ENCODE measurements around the gene NTNG1. TPM values are rescaled to one million over a fixed set of nuclear protein-coding genes. Genes with fewer than 3 reads are reported as not detected.
"Not testable (repeated sequence)": the region's sequence is repeated elsewhere in the genome, so short reads cannot be mapped to it uniquely, and the experiment has no call there.

Gene NTNG1
- total RNA-seq, 1 donor from 2014 or later: not detected

- intact Hi-C loops (cut with micrococcal nuclease): loop anchor here (5.0 kb wide), 1 partner anchor 85 kb away; the partner anchor contains the start of gene PRMT6
Observed at GRCh38 chr1:107142140-107142542, 1.3 kb downstream of the NTNG1 start.

DNA sequence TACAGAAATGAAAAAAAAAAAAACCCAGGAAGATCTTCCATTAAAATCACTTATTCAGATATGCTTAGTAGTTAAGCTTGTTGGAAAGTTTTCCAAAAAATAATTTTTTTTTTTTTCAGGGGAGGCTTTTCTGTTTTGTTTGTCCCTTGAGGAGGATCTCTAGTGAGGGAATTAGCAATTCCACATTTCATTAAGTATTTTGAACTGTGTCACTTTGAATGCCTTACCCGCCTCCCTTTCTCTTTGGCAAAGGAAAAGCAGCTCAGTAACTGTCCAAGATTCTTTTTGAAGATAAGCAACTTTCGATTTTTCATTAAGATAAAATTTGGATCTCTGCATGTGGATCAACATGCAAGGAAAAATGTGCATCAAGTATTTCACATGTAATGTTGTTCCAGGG, 1.8 kb downstream of the NTNG1 start:
- intact Hi-C loops (cut with micrococcal nuclease): loop anchor here (5.0 kb wide), 1 partner anchor 85 kb away; the partner anchor contains the start of gene PRMT6

DNA sequence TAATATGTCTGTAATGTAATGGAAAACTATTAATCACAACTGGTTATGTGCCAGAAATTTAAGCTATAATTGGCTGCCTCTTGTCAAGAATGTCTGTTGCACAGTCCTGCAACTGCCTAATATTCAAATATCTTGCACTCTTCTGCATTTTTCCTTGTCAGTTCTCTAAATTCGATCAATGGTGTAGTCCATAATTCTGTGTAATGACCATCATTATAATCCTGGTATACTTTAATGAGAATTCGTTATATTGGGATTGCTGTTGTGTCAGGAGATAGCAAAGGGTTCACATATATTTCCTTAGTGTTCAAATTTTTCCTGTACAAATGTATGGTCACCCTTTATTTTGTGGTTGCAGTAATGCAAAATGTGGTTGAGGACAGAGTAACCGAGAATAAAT, 4.8 kb downstream of the NTNG1 start:
- intact Hi-C loops (cut with micrococcal nuclease): no loop called here

GRCh38 chr1:107147843-107148242, 7.0 kb downstream of the NTNG1 start:
- intact Hi-C loops (cut with micrococcal nuclease): no loop called here

- intact Hi-C loops (cut with micrococcal nuclease): no loop called here
Observed at GRCh38 chr1:107149946-107150345, 9.1 kb downstream of the NTNG1 start.

- intact Hi-C loops (cut with micrococcal nuclease): no loop called here
Observed at GRCh38 chr1:107151295-107151694, 10.5 kb downstream of the NTNG1 start.

DNA sequence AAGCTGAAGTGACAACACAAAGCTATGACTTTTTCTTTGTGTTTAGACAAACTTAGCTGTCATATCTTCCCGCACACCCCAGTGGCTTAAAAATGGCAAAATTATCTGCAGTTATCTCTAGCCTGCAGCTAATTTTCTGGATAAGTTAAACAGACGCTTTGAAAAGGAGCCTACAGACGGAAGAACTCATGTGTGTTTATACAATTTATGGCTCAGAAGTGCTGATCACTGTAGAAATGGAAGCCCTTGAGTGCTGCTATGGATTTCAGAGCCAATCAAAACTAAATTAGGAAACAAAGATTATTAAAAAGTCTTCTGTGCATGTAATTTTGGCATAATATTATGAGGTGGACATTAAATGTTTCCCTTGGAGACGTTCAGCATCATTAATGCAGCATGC, 11.6 kb downstream of the NTNG1 start:
- intact Hi-C loops (cut with micrococcal nuclease): no loop called here

GRCh38 chr1:107153014-107153413, 12.2 kb downstream of the NTNG1 start:
- intact Hi-C loops (cut with micrococcal nuclease): no loop called here

- intact Hi-C loops (cut with micrococcal nuclease): no loop called here
Observed at GRCh38 chr1:107158496-107158895, 17.7 kb downstream of the NTNG1 start.

- intact Hi-C loops (cut with micrococcal nuclease): no loop called here
Observed at GRCh38 chr1:107158991-107159390, 18.2 kb downstream of the NTNG1 start.

- intact Hi-C loops (cut with micrococcal nuclease): no loop called here
Observed at GRCh38 chr1:107162745-107163144, 21.9 kb downstream of the NTNG1 start.

- intact Hi-C loops (cut with micrococcal nuclease): not testable (repeated sequence)
Observed at GRCh38 chr1:107164901-107165300, 24.1 kb downstream of the NTNG1 start.

GRCh38 chr1:107169615-107170014, 28.8 kb downstream of the NTNG1 start:
- intact Hi-C loops (cut with micrococcal nuclease): no loop called here

DNA sequence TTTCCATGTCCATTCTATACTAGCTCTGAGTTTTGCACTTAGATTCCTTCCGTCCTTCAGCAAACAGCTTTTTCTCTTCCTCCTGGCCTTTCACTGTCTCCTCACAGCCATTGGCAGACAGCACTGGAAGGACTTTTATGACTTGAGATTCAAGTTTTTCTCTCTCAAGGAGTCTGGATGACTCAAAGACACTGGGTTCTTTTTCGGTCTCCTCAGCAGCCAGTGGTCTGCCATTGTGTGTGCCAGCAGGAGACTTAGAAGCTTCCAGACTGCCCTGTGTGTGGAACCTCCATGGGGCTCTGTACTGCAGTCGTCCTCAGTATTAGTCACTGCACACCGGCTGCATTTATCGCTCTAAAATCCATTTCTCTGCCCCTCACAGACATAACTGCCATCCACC, 30.5 kb downstream of the NTNG1 start:
- intact Hi-C loops (cut with micrococcal nuclease): no loop called here

GRCh38 chr1:107172450-107173170, 31.8 kb downstream of the NTNG1 start:
- intact Hi-C loops (cut with micrococcal nuclease): no loop called here

DNA sequence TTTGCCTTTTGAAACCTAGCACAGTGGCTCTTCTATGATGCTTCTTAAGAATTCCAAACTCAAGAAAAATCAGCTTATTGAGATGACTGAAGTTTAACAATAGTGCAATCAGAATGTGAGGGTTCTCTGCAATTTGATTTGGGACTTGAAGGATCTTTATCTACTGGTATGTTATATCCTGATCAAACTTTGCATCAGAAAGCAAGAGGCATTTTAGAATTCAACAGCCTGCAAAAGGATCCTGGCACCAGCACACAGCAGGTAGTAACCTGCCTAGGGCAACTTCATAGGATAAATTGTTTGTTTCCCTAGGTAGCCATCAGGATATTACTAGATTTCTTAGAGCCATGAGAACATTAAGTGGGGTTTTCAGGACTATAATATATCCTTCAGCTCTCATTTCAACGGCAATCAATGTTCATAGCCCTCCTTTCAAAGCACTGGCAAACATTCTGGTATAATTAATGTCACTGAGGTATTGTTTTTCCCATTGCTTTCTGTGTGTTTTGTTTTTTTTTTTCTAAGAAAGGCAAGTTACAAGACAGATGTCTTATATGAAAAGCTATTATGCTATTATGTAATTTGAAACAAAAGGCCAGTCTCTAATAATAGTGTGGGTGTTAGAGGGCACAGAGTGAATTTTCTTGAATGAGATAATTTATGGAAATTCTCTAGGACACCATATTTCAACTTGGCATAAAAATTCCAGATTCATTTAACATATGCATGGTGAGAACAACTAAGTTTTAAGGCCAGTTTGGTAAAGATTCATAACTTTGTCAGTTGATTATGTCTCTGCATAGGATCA, 34.5 kb downstream of the NTNG1 start:
- intact Hi-C loops (cut with micrococcal nuclease): no loop called here

DNA sequence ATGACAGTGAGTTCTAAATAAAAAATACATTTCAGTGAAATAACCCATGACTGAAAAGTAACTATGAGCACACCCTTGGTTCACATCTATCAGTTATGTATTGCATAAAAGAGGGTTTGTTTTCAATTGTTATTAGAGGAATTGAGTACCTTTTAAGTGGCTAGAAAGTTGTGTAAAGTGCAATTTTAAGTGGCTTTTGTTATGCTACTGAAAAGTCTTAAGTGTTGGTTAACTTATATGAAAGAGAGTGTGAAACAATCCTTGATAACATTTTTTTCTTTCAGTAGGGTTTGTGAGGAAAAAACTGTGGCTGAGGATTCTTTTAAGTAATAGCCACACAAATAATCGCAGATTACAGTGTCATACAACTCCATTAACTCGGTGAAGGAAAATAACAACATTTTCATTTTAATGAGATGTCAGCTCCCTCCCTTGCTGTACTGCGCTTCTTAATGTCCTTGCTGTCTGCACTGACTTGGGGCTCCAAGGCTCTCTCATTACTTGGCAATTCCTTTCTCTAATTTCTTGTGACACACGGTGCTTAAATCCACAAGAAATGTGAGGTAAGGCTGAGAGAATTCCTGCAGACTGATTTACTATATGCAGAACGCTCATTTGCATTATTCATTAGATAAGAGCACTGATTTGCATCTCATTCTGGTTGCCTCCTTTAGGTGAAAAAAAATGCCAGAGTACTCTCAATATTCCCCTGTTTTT, 40.6 kb downstream of the NTNG1 start:
- intact Hi-C loops (cut with micrococcal nuclease): no loop called here

DNA sequence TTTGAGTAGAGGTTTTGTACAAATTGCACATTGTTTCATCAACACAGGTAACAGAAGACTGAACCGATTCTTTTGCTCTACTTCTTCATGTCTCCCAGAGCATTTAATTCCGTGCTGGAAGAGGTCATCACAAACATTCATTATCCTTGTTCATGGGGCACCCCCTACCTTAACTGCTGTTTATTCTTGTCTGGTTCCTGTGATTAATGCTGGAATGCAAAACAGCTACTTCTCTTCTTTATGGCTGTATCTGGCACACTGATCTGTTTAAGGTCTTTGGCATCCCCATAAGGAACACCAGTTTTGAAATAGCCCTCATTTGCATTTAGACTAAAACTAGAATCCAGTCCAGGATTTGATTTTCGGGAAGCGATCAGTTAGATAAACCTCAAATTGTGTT, 42.2 kb downstream of the NTNG1 start:
- intact Hi-C loops (cut with micrococcal nuclease): no loop called here

GRCh38 chr1:107184888-107185287, 44.0 kb downstream of the NTNG1 start:
- intact Hi-C loops (cut with micrococcal nuclease): no loop called here

- intact Hi-C loops (cut with micrococcal nuclease): no loop called here
Observed at GRCh38 chr1:107187399-107187798, 46.6 kb downstream of the NTNG1 start.

DNA sequence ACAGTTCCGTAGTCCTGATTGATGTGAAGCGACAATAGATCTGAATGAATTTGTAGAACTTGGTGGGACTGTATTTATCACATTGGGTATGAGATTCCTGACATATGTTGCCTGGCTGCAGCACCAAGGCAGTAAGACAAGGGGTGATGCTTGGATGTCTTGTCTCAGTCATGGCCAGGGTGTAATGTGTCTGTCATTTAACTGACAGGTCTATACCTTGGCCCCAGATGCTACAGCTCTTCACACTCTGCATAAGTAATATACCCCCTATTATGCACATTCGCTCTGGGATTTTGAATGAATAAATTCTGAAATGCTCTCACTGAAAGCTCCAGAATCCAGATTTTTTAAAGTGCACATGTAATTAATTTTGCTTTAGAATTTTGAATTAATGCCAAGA, 47.3 kb downstream of the NTNG1 start:
- intact Hi-C loops (cut with micrococcal nuclease): no loop called here

- intact Hi-C loops (cut with micrococcal nuclease): no loop called here
Observed at GRCh38 chr1:107194380-107194779, 53.5 kb downstream of the NTNG1 start.
